ENCODE measurements around the gene BRPF3.

BRPF3 gene

DNA sequence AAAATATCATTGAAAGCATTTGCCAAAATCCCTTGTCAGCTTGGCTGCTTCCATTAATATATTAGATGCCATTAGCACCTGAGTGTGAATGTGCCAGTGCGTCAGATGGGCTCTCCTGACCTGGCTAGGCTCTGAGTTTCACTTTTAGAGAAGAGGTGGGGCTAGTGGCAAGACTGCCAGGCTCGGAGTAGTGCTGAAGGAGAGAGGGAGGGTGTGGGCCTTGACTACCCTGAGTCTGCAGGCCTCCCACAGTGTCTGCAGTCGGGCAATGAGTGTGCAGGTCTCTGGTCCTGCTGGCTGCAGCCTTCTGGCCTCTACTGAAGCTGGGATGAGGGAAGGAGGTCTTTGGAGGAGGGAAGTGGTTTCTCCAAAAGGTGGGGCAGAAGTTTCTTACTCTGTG is 38.8 kb downstream of the BRPF3 start:
- DNase-seq, result no peak

DNA sequence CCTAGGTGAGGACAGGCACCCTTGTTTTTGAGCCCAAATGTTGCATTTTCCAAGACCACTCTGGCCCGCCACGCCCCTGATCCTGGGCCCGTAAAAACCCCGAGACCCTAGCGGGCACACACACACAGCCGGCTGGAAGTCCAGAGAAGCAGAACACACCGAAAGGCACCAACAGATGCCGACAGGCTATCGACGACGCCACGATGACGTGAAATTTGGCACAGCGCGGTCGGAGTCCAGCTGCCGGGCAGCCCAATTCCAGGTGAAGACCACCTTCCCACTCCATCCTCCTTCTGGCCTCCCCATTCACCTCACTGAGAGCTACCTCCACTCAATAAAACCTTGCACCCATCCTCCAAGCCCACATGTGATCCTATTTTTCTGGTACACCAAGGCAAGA is 39.3 kb downstream of the BRPF3 start:
- no peak for DNase-seq

DNA sequence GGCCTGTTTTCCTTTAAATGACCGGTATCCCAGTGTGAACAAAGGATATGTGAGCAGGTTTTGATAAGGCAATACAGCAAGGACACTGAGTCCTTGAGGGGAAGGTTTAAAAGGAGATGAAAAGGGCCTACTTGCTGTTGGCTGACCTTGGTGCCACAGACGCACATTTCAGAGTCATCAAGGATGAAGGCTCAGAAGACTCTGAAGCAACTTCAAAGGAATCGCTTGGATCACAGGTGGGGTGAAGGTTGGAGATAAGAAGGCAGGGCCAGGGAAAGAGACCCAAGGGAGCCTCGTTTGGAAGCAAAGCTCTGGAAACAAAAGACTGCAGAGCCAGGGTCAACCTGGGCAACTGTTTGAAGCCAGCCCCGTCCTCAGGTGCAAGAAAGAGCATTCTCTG is 43.2 kb downstream of the BRPF3 start:
- no peak for DNase-seq

DNA sequence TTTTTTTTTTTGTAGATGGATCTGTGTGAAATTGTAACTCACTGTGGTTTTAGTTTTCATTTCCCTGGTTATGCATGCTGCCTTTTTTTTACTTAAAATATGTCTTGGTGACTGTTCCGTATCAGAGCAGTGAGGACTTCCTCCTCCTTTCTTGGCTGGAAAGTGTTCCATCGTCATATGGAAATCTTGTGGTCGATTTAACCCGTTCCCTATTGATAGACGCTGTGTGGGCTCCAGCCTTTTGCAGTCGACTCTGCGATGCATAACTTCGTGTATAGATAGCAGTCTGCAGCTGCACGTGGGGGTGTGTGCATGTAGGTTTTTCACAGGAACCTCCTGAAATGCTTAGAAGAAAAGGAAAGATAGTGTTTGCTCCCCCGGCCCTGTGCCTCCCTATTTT is 45.2 kb downstream of the BRPF3 start:
- no peak for DNase-seq

DNA sequence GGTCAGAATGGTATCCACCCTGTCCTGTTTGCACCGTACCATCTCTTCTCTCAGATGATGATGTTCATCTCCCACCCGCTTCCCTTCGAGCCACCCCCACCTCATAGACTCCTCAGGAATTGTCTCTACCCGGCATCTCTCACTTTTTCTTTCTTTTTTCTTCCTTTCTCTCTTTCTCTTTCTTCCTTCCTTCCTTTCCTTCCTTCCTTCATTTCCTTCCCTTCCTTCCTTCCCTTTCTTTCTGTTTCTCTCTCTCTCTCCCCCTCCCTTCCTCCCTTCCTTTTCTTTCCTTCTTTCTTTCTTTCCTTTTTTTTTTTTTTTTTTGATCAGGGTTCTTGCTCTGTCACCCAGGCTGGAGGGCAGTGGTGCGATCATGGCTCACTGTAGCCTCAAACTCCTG is 45.6 kb downstream of the BRPF3 start:
- no peak for DNase-seq

DNA sequence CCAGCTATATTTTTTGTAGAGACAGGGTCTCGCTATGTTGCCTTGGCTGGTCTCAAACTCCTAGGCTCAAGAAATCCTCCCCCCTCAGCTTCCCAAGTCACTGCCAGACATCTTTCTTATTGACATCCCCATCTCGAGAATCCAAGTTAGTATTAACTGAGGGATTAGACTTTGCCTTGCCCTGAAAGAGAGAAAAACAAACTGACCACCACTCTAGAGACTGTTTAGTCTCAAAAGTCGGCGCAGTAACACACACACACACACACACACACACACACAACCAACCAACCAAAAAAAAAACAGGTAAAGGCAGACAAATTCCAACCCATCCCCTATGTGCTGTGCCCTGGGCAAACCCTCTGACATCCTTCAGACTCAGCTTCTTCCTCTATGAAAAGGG is 46.1 kb downstream of the BRPF3 start:
- DNase-seq, result no peak

DNA sequence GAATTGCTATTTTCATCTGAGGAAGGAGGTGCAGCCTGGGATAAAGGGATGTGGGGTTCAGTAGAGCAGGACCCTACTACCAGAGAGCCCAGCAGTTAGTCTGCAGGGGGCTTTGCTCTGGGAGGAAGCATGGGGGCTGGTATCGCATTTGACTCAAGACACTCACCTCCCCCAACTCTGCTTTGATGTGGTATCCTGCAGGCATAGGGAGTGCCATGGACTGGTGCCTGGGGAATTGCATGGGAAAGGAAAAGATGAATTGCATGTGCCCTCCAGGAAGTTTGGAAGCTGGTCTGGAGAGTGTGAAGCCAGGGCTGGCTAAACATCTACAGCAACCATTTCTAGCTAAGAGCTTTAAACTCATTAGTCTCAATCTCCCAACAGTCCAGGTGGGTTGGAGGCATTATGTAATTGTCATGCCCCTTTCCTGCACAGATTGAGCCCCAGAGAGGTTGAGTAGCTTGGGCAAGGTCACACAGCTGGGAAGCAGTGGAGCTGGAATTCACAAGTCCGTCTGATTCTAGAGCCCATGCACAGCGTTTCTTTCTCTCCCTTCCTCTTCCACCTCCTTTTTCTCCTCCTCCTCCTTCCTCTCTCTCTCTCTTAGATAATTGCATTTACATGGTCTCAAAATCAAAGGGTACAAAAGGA is 47.1 kb downstream of the BRPF3 start:
- DNase-seq, result no peak

DNA sequence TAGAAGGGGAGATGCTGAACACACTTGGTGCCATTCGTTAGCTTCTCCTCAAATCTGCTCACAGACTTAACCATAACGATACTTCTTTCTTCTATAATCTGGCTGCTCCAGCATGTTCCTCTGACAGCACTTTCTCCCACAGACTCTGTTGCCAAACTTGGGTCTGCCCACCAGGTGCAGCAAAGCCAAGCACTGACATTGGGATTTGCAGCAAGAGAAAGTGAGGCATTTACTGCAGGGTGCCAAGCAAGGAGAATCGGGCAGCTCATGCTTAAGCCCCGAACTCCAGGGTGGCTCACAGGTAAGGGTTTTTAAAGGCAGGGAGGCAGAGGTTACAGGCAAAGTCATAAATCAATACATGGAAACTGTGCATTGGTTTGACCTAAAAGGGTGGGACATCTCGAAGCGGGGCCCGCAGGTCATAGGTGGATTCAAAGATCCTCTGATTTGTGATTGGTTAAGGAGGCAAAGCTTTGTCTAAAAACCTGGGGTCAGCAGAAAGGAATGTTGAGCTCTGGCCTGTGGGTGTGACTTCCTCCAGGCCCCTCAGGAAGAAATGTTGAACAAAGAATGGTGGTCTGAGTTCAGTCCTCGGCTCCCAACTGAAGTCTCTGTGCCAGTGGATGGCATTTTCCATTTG is 48.2 kb downstream of the BRPF3 start:
- DNase-seq, result no peak

DNA sequence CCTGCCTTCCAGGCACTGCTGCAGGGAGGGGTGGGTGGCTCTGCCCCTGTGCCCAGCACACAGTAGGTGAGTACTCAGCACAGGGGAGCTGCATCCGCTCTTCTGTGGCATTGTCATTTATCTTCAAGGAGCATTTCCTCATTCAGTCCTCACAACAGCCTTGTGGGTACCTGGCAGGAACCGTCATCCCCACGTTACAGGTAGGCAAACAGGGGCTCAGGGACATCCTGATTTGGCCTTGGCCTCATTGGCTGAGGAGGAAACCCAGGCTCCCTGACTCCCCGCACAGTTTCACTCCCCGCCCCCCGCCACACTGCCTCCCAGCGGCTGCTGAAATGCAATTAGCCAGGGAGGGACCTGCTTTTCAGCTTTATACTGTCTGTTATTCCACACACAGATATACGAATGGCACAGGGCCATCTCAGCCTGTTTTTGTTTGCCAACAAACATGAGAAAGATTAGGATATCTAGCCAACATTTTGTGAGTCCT is 49.1 kb downstream of the BRPF3 start:
- DNase-seq, result no peak

DNA sequence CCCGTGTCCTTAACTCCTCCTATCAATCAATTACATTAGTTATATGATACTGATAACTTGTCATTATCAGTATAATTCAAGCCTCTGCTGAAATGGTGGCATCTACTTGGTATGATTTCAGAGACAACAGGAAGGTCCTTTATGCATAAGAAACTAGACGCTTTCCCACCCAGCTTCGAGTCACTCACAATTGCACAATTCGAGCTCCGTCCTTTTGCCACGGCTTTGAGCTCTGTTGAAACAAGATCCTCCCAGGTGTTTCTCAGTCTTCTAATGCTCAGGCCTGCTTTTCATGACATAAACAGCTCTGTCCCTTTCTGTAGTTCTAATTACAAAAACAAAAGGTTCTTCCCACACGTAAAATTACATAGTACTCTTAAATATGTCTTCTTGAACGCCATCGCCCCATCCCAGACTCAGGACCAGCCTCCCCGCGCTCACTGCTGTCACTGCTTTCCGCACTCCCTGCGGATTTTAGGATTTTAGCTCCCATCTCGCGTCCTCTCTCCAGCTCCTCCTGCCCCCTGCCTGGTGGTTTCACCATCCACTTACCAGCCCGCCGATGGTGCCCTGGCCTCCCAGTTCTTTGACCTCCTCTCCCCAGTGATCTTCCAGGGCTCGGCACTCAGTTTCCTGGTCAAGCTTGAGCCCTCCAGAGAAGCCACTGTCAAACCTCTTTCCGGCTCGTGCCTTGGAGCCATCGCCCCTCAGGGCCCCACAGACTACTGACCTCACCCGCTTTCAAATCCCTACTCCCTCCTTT is 50.1 kb downstream of the BRPF3 start:
- DNase-seq, result no peak

DNA sequence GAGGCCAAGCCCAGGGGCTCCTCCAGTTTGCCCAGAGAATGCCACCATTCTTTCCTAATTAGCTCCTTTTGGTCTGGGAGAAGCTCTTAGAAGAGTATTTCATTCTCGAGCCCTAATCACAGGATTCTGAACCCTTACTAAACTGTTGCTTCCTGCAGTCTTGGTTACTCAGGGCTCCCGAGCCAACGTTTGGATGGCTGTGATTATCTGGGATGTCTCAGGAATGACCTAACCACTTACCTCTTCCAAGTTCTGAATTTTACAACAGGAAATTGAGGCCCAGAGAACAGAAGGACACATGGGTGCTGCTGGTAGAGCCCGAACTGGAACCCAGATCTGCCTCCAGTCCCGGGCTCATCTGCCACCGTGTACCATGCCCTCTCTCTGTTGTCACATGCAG is 51.1 kb downstream of the BRPF3 start:
- DNase-seq, result no peak

DNA sequence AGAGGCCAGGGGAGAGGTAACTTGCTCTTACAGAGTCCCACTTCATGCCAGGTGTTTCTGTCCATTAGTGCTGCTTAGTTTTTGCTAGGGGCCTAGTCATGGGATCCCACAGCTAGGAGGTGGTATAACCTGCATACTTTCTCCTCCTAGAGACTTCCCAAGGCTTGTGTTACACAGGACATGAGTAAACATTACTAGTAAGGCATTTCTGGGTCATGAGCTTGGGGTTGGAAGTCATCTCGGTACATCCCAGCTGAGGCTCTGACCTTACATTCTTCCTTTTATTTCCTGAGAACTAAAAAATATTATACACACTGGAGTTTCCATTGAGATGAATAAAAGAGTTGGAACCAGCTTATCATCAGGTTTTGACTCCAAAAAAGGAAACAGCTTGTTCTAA is 52.4 kb downstream of the BRPF3 start:
- no peak for DNase-seq

DNA sequence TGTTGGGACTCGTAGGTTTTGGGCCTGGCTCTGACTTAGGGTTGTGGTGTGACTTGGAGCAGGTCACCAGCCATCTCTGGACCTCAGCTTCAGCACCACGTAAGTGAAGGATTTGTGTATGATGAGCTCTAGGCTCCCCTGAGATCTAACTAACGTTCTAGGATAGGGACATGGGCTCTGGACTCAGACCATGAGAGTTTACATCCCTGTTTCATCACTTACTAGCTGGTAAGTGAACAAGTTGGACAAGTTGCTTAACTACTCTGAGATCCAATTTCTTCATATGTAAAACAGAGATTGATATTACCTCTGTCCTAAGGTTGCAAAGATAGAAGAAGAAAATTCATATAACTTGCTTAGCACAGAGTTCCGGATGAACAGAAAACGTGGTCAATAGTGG is 53.0 kb downstream of the BRPF3 start:
- DNase-seq, result no peak

DNA sequence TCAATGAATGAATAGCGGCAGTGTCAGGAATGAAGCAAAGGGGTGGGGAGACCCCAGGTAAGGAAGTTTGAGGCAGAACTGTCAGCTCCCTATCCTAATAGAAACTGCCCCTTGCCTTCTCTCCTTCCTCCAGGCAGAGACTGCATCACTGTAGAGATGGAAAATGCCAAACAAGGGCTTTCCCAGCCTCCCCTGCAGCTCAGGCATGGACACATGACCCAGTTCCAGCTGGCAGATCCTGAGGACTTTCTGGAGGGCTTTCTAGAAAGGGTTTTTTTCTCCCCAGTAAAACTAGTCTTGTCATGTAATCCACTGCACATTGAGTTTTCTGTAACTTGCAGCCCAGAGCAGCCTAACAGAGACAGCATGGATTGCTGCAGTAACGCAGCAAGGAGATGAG is 55.5 kb downstream of the BRPF3 start:
- no peak for DNase-seq

DNA sequence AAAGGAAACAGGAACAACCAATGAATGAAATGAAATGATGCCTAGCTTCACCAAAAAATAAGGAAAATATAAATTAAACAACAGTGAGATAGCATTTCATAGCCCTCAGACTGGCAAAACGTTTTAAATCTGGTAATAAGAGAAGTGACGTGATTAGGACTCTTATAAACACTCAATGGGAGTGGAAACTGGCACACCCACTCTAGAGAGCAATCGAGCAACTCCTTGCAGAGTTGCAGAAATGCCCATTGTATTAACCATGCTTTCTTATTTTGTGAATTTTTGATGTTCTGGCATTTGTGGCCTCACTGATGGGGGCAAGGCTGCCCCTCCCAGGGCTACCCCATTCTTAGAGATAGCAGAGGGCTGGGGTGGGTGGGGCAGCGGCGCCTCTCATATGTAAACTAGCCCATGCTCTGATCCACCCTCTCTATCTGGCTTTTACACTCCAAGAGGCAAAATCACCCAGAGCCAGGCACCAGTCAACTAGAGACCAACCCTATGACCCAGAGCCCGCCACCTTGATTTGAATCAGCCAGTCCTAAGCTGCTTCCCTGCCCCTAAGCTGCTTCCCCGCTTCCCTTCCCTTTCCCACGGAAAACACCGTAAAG is 67.0 kb downstream of the BRPF3 start:
- no peak for DNase-seq

DNA sequence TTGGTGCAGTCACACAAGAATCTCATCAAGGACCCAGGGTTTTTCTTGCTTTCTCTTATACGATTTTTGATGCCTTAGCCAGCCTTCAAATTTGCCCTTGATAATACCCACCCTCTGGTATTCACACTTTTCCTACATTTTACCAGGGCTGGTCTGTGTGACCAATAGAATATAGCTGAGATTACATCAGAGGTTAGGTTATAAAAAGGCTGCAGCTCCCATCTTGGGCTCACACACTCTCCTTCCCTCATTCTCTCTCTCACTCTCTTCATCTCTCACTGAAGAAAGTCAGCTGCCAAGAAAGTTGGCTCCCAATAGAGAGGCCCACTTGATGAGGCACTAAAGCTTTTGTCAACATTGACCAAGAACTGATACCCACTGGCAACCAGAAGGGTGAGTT is 69.2 kb downstream of the BRPF3 start:
- DNase-seq, result no peak

DNA sequence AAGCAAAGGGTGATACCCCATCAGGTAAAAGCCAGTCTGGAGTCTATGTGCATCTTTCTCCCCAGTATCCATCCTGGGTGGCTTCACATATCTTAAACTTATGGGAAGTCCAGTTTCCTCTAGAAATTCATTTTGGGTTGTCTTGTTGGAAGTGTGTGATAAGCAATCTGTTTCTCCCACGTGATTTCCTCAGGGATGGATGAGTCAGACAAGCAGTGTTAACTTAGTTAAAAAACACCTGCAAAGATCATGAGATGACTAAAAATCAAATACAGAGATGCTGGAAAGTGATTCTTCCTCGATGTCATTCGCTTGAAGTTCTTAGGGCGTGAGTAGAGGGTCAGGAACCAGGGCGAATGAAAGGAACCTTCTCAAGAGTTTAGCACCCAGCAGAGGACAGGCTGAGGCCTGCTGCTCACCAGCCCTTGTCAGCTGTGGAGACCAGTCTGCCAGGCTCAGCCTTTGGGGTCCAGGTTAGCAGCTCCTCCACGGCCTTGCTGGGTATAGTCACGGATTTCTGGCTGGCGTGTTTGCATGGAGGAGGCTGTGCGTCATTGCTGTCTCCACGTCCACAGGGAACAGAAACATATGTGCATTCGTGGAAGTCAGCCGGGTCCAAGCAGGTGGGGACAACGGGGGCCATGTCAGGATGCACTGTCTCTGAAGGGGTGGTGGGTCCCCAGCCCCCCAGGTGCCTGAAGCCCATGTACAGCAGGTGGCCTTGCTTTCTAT is 70.5 kb downstream of the BRPF3 start:
- no peak for DNase-seq

DNA sequence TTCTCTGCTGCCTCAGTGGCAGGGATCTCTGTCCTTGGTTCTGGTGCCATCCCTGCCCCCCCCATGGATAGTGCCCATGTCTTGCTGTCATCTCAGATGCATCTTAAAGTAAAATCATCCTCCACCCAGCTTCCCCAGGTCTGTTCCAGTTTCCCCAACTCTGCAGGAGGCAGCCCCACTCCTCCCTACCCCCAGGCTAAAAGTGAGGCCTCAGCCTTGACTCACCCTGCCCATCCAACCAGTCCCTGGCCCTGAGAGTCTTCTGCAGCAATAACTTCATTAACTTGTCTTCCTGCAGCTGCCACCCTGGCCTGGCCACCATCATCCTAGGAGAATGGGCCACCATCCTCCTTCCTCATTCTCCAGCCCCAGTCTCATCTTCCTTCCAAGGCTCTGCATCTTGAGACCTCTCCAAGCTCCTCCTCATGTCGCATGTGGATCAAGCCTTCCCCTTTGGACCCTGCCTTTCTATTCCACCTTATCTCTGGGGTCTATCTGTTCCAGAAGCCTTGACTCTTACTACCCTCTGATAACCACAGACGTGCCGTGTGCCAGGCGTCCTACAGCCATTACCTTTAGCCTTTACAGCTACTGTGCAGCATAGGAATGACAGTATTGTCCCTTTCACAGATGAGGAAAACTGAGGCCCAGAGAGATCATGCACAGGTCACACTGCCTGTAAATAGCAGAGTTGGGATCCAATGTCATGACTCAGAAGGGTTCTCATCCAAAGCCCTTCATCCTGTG is 71.4 kb downstream of the BRPF3 start:
- DNase-seq, result no peak

DNA sequence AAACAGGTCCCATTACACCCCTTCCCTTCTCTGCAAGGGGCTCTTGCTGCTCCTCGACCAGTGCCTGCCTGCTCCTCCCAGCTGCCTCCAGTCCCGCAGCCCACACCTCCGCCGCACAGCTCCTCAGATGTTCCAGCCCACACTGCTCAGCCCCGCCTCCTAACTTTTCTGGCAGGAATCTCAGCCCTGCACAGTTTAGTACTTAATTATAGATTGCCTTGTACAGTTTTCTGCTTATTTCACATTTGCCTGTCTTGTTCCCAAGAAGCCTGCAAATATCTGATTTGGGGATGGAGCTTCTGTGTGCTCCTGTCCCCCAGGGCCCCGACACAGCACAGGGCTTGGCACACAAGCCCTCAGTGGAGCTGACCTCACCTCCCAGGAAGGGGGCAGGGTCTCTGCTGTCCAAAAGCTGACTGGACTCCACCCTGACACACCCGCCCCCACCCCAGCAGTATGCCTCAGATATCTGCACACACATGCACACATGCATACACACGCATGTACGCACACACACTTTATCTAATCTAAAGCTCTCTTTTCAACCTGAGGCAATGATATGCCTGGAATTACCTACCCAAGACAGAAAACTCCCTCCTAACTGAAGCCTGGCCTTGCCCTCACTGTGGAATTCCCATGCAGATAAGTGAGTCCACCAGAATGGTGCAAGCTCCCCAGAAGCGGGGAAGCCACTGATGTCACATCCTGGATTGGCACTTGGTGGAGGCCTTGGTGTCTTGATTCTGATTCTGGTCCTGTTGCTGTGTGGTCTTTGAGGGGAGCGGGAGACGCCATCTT is 72.1 kb downstream of the BRPF3 start:
- DNase-seq, result no peak

DNA sequence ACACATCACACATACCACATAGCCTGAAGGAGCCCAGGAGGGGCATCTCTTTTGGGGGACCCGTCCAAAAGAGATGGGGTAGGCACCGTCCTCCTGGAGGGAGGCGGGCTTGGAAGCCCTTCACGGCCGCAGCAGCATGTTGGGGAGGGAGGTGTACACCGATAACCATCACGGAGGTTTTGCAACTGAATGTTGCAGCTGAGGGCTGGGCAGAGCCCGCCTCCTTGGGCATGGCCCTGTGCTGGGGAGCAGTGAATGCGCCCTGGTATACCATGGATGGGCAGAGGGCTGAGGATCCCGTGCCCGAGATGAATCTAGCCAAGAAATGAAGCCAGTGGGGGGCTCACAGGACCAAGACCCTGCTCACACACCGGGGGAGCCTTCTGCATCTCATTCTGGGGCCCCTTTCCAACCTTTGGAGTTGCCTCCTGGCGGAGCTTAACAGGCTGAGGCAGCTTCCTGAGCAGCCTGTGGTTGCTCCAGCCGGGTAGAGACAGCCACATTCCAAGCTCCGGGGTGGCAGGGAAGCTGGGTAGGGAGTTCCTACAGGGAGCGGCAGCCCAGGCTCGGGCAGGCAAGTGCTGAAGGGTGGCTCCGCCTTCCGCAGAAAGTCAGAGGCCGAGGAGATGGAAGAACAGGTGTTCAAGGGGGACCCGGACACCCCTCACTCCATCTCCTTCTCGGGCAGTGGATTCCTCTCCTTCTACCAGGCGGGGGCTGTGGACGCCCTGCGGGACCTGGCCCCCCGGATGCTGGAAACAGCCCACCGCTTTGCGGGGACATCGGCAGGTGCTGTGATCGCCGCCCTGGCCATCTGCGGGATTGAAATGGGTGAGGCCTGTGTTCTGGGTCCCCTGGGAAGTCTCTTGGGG is 73.5 kb downstream of the BRPF3 start, which contains the start of gene PNPLA1:
TSS of gene PNPLA1 (plus strand) at position 227 of the 872 bp plus-strand sequence. CDS start at position 627, 400 bp downstream.
- no peak for DNase-seq

Measured in hippocampal formation (tissue), 2 donors.